HEK293T (cell line): ENCODE results near the gene TTC7B.

Experiments used
- FOXA1 ChIP-seq: fragments of 450-650 bp; IDR thresholded peaks from 2 replicates; pipeline ENCODE4 v1.6.1; 2016; ENCODE audit warnings: mild to moderate bottlenecking
- FOXM1 ChIP-seq: fragments of 450-650 bp; IDR thresholded peaks from 2 replicates; pipeline ENCODE4 v1.6.1; 2017; ENCODE audit warnings: mild to moderate bottlenecking, borderline replicate concordance
- L3MBTL2 ChIP-seq: fragments of 450-650 bp; conservative IDR thresholded peaks from 2 replicates; pipeline ENCODE4 v1.6.1; 2016; ENCODE audit warnings: mild to moderate bottlenecking
- NFRKB ChIP-seq: fragments of 450-650 bp; IDR thresholded peaks from 2 replicates; pipeline ENCODE4 v1.6.1; 2016; ENCODE audit warnings: mild to moderate bottlenecking, moderate library complexity
- SP1 ChIP-seq: fragments of 450-650 bp; IDR thresholded peaks from 2 replicates; pipeline ENCODE4 v1.6.1; 2017
- SUZ12 ChIP-seq: fragments of 450-650 bp; IDR thresholded peaks from 2 replicates; pipeline ENCODE4 v1.6.1; 2016; ENCODE audit warnings: mild to moderate bottlenecking
- TARDBP ChIP-seq: fragments of 450-650 bp; IDR thresholded peaks from 2 replicates; pipeline ENCODE4 v1.6.1; 2016

DNA sequence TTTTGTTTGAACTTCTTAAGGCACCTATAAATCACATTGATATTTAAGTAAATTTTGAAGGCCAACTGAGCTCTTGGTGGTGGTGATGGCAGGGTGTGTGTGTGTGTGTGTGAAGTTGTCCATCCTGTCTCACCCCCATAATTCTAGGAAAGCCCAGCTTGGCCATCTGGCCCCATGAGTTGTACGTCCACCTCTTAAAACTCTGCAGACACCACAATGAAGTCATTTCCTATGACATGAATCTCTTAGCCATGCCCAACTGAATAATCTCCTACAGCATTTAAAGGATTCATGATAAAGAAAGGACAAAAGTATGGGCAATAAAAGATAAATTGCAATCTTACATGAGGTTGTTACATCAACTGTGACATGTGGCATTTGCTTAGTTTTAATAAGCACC, 123.4 kb downstream of the TTC7B start:
- TF ChIP-seq NFRKB = no peak
- no peak for TF ChIP-seq FOXA1
- no peak for TF ChIP-seq TARDBP
- no peak for TF ChIP-seq FOXM1
- TF ChIP-seq SP1 = no peak
- no peak for TF ChIP-seq SUZ12
- no peak for TF ChIP-seq L3MBTL2
